Germinal center (tissue), 1 donor: Measurements from ENCODE around the gene CARD6.
"Not testable (repeated sequence)": the region's sequence is repeated elsewhere in the genome, so short reads cannot be mapped to it uniquely, and the experiment has no call there.

ENCODE experiments used
- DNase-seq: peaks from one replicate; pipeline ENCODE4 v3.0.0; 2012; ENCODE audit warnings: mixed read lengths, low spot score

The CARD6 gene

GRCh38 chr5:40875958-40876357 lies 34.8 kb downstream of the CARD6 start:
- DNase-seq, result no peak

- DNase-seq, result no peak
These were observed 36.3 kb downstream of the CARD6 start for GRCh38 chr5:40877371-40877988.

GRCh38 chr5:40879163-40879942 lies 38.2 kb downstream of the CARD6 start:
- peak; percentile 14 for DNase-seq

- DNase-seq, result no peak
These were observed 41.1 kb downstream of the CARD6 start for GRCh38 chr5:40882291-40882690.

- not testable (repeated sequence) for DNase-seq
These were observed 41.9 kb downstream of the CARD6 start for GRCh38 chr5:40883051-40883450.

GRCh38 chr5:40895440-40896425 lies 54.6 kb downstream of the CARD6 start:
- DNase-seq, result not testable (repeated sequence)

- peak; percentile 22 for DNase-seq
These were observed 63.2 kb downstream of the CARD6 start for GRCh38 chr5:40904205-40904993.

- no peak for DNase-seq
These were observed 63.8 kb downstream of the CARD6 start for GRCh38 chr5:40904994-40905306.

GRCh38 chr5:40906351-40906751 lies 65.2 kb downstream of the CARD6 start:
- DNase-seq, result no peak

GRCh38 chr5:40909264-40909663 lies 68.1 kb downstream of the CARD6 start, which contains the start of gene C7:
Gene C7, plus strand, starts transcription at chr5:40909497. Its CDS starts 114 bp downstream, at chr5:40909611.
- no peak for DNase-seq

- no peak for DNase-seq
These were observed 68.6 kb downstream of the CARD6 start for GRCh38 chr5:40909723-40910122.
